HepG2 (cell line): ENCODE data around the gene GRAMD4. TPM values are rescaled to one million over a fixed set of nuclear protein-coding genes. Genes with fewer than 3 reads are reported as not detected.

Experiments
- GTF3A ChIP-seq: sonication (generic); formaldehyde crosslinking; conservative IDR thresholded peaks from 2 replicates; pipeline ENCODE4 v1.4.0; 2020; ENCODE audit warnings: mild to moderate bottlenecking, missing genetic modification reagents
- HDAC6 ChIP-seq: fragments of 200-600 bp; sonication (generic); IDR thresholded peaks from 2 replicates; pipeline ENCODE4 v1.7.0; 2017; ENCODE audit warnings: mild to moderate bottlenecking, antibody characterized with exemption, low read length, low read depth
- NR1H2 ChIP-seq: sonication (generic); formaldehyde crosslinking; IDR thresholded peaks from 2 replicates; pipeline ENCODE4 v1.8.1; 2022; ENCODE audit warnings: low read depth, missing genetic modification reagents, borderline replicate concordance
- SAFB2 ChIP-seq: sonication (generic); formaldehyde crosslinking; IDR thresholded peaks from 2 replicates; pipeline ENCODE4 v1.5.1; 2020; ENCODE audit warnings: missing genetic modification reagents, low read depth, mild to moderate bottlenecking, borderline replicate concordance
- TAF1 ChIP-seq: sonication (generic); formaldehyde crosslinking; IDR thresholded peaks from 2 replicates; pipeline ENCODE4 v1.4.0; 2020; ENCODE audit warnings: missing genetic modification reagents
- TARDBP ChIP-seq: sonication (generic); formaldehyde crosslinking; IDR thresholded peaks from 2 replicates; pipeline ENCODE4 v1.8.0; 2022; ENCODE audit warnings: mild to moderate bottlenecking, missing genetic modification reagents
- ZBTB7B ChIP-seq: sonication (generic); formaldehyde crosslinking; IDR thresholded peaks from 2 replicates; pipeline ENCODE4 v1.4.0; 2020; ENCODE audit warnings: missing genetic modification reagents
- ZFX ChIP-seq: sonication (generic); formaldehyde crosslinking; IDR thresholded peaks from 2 replicates; pipeline ENCODE4 v1.4.0; 2020; ENCODE audit warnings: mild to moderate bottlenecking, low read depth, missing genetic modification reagents, moderate library complexity
- ZNF329 ChIP-seq: sonication (generic); formaldehyde crosslinking; IDR thresholded peaks from 2 replicates; pipeline ENCODE4 v1.9.0; 2021; ENCODE audit warnings: low read depth, mild to moderate bottlenecking, missing genetic modification reagents
- polyA plus RNA-seq, 8 experiments: library from polyadenylated mRNA; depleted of rRNA in 3 of 8; stranded (reverse) in 7 of 8; unstranded in 1 of 8; fragments of >200 nt; fragmentation: Illumina TruSeq in 4 of 8; extraction: Trizol in 4 of 8; gene quantifications; 2 replicates each; pipeline versions ENCODE4 v1.2.1 to v1.2.3, GENCODE V29; 2011 to 2016; ENCODE audit warnings: low read depth in 4 of 8, missing spikeins in 1 of 8, mixed read lengths in 1 of 8; ENCODE audit not compliant: insufficient read depth in 1 of 8
- total RNA-seq, 5 experiments: library from RNA; depleted of rRNA; stranded (reverse); fragments of >200 nt; fragmentation: Illumina TruSeq; extraction: Trizol; gene quantifications; 2 replicates each; pipeline ENCODE4 v1.2.3, GENCODE V29; 2016; ENCODE audit warnings: low read depth in 1 of 5
- TF ChIP-seq, protein P1 (sequence below): sonication (generic); formaldehyde crosslinking; IDR thresholded peaks from 2 replicates; pipeline ENCODE4 v1.8.0; 2022; ENCODE audit warnings: mild to moderate bottlenecking, missing genetic modification reagents
- TF ChIP-seq, protein P2 (sequence below), 2 experiments: sonication (generic) in 1 of 2; formaldehyde crosslinking in 1 of 2; IDR thresholded peaks; 2 replicates each; pipeline versions ENCODE4 v1.4.0 to v1.6.1; 2018 to 2020; ENCODE audit warnings: missing genetic modification reagents in 2 of 2, borderline replicate concordance in 1 of 2, low read depth in 1 of 2, mild to moderate bottlenecking in 1 of 2, missing biosample characterization in 1 of 2
- TF ChIP-seq, protein P3 (sequence below): sonication (generic); formaldehyde crosslinking; IDR thresholded peaks from 2 replicates; pipeline ENCODE4 v1.4.0; 2020; ENCODE audit warnings: missing genetic modification reagents
- TF ChIP-seq, protein P4 (sequence below): sonication (generic); formaldehyde crosslinking; IDR thresholded peaks from 2 replicates; pipeline ENCODE4 v1.4.0; 2020; ENCODE audit warnings: missing genetic modification reagents
- TF ChIP-seq, protein P5 (sequence below): sonication (generic); formaldehyde crosslinking; IDR thresholded peaks from 2 replicates; pipeline ENCODE4 v1.9.0; 2021; ENCODE audit warnings: missing genetic modification reagents, borderline replicate concordance
- TF ChIP-seq, protein P6 (sequence below): sonication (generic); formaldehyde crosslinking; IDR thresholded peaks from 2 replicates; pipeline ENCODE4 v1.9.0; 2022; ENCODE audit warnings: missing genetic modification reagents, mild to moderate bottlenecking, borderline replicate concordance
- TF ChIP-seq, protein P7 (sequence below): sonication (generic); formaldehyde crosslinking; IDR thresholded peaks from 2 replicates; pipeline ENCODE4 v1.8.0; 2022; ENCODE audit warnings: mild to moderate bottlenecking, missing genetic modification reagents, moderate library complexity

The GRAMD4 gene
- total and polyA plus RNA-seq, 2 of the 13 experiments (the other 11 are each of a cell fraction or from before 2014, with no cell fraction given), result 15.2 to 15.7 TPM

DNA sequence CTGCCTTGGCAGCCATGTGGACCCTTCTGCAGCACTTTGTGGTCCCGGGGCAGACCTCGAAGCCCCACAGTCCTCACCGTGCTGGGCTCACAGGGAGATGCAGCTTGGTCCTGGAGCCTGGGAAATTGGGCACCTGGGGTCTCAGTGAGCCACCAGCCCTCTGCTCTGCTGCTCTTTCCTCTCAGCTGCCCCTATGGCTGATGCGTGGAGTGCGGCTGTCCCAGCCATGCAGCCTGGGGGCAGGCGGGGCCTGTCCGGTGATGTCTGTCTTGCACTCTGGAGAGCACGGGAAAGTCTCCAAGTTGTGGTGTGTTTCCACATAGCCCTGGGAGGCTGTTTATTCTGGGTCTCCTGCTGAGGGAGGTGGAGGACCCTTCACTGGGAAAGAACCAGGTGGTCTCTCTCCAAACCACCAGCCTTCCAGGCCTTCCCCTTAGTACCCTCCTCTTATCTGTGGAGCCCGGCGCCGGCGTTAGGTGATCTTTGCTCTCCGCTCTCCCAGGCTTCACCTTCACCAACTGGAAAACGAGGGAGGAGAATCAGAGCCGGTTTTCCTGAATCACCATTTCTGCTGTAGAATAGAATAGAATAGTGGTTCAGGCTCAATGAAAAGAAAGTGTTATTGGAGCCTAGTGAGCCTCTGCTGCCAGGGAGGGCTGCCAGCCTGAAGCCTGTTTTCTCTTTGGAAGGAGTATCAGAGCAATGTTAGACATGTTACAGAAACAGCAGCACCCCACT, 41.2 kb upstream of the GRAMD4 start (continued):
- TF ChIP-seq, protein P1, sequence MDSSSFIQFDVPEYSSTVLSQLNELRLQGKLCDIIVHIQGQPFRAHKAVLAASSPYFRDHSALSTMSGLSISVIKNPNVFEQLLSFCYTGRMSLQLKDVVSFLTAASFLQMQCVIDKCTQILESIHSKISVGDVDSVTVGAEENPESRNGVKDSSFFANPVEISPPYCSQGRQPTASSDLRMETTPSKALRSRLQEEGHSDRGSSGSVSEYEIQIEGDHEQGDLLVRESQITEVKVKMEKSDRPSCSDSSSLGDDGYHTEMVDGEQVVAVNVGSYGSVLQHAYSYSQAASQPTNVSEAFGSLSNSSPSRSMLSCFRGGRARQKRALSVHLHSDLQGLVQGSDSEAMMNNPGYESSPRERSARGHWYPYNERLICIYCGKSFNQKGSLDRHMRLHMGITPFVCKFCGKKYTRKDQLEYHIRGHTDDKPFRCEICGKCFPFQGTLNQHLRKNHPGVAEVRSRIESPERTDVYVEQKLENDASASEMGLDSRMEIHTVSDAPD (CRISPR knock-in tag), result 0 out of 2 replicates have a peak, but pooled peaks have one; percentile 9
- TF ChIP-seq SAFB2 (no peak), ZFX (peak; percentile 44; the same call in 1 of the 2 replicates), ZBTB7B (CRISPR knock-in tag) (peak; percentile 71; the same call in 1 of the 2 replicates), TARDBP (CRISPR knock-in tag) (no peak), GTF3A (CRISPR knock-in tag) (no peak), NR1H2 (CRISPR knock-in tag) (no peak), ZNF329 (CRISPR knock-in tag) (no peak), HDAC6 (no peak), TAF1 (CRISPR knock-in tag) (0 out of 2 replicates have a peak, but pooled peaks have one; percentile 27)
- TF ChIP-seq, protein P2, sequence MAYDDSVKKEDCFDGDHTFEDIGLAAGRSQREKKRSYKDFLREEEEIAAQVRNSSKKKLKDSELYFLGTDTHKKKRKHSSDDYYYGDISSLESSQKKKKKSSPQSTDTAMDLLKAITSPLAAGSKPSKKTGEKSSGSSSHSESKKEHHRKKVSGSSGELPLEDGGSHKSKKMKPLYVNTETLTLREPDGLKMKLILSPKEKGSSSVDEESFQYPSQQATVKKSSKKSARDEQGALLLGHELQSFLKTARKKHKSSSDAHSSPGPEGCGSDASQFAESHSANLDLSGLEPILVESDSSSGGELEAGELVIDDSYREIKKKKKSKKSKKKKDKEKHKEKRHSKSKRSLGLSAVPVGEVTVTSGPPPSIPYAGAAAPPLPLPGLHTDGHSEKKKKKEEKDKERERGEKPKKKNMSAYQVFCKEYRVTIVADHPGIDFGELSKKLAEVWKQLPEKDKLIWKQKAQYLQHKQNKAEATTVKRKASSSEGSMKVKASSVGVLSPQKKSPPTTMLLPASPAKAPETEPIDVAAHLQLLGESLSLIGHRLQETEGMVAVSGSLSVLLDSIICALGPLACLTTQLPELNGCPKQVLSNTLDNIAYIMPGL (CRISPR knock-in tag; IDR thresholded peaks at IDR 0.05; ENCODE audit: borderline replicate concordance in 1 of 2, low read depth in 1 of 2), result peak in 1 of 2 experiments; percentile 25; a peak in 1 of 4 replicates
- TF ChIP-seq, protein P3, sequence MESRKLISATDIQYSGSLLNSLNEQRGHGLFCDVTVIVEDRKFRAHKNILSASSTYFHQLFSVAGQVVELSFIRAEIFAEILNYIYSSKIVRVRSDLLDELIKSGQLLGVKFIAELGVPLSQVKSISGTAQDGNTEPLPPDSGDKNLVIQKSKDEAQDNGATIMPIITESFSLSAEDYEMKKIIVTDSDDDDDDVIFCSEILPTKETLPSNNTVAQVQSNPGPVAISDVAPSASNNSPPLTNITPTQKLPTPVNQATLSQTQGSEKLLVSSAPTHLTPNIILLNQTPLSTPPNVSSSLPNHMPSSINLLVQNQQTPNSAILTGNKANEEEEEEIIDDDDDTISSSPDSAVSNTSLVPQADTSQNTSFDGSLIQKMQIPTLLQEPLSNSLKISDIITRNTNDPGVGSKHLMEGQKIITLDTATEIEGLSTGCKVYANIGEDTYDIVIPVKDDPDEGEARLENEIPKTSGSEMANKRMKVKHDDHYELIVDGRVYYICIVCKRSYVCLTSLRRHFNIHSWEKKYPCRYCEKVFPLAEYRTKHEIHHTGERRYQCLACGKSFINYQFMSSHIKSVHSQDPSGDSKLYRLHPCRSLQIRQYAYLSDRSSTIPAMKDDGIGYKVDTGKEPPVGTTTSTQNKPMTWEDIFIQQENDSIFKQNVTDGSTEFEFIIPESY (CRISPR knock-in tag), result no peak
- TF ChIP-seq, protein P4, sequence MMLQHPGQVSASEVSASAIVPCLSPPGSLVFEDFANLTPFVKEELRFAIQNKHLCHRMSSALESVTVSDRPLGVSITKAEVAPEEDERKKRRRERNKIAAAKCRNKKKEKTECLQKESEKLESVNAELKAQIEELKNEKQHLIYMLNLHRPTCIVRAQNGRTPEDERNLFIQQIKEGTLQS (CRISPR knock-in tag), result 0 out of 2 replicates have a peak, but pooled peaks have one; percentile 19
- TF ChIP-seq, protein P5, sequence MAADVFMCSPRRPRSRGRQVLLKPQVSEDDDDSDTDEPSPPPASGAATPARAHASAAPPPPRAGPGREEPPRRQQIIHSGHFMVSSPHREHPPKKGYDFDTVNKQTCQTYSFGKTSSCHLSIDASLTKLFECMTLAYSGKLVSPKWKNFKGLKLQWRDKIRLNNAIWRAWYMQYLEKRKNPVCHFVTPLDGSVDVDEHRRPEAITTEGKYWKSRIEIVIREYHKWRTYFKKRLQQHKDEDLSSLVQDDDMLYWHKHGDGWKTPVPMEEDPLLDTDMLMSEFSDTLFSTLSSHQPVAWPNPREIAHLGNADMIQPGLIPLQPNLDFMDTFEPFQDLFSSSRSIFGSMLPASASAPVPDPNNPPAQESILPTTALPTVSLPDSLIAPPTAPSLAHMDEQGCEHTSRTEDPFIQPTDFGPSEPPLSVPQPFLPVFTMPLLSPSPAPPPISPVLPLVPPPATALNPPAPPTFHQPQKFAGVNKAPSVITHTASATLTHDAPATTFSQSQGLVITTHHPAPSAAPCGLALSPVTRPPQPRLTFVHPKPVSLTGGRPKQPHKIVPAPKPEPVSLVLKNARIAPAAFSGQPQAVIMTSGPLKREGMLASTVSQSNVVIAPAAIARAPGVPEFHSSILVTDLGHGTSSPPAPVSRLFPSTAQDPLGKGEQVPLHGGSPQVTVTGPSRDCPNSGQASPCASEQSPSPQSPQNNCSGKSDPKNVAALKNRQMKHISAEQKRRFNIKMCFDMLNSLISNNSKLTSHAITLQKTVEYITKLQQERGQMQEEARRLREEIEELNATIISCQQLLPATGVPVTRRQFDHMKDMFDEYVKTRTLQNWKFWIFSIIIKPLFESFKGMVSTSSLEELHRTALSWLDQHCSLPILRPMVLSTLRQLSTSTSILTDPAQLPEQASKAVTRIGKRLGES (CRISPR knock-in tag), result no peak
- TF ChIP-seq, protein P6, sequence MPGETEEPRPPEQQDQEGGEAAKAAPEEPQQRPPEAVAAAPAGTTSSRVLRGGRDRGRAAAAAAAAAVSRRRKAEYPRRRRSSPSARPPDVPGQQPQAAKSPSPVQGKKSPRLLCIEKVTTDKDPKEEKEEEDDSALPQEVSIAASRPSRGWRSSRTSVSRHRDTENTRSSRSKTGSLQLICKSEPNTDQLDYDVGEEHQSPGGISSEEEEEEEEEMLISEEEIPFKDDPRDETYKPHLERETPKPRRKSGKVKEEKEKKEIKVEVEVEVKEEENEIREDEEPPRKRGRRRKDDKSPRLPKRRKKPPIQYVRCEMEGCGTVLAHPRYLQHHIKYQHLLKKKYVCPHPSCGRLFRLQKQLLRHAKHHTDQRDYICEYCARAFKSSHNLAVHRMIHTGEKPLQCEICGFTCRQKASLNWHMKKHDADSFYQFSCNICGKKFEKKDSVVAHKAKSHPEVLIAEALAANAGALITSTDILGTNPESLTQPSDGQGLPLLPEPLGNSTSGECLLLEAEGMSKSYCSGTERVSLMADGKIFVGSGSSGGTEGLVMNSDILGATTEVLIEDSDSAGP (CRISPR knock-in tag), result 0 out of 2 replicates have a peak, but pooled peaks have one; percentile 74
- TF ChIP-seq, protein P7, sequence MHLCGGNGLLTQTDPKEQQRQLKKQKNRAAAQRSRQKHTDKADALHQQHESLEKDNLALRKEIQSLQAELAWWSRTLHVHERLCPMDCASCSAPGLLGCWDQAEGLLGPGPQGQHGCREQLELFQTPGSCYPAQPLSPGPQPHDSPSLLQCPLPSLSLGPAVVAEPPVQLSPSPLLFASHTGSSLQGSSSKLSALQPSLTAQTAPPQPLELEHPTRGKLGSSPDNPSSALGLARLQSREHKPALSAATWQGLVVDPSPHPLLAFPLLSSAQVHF (CRISPR knock-in tag), result no peak
